ENCODE results near the gene CBLN1.

The CBLN1 gene

DNA sequence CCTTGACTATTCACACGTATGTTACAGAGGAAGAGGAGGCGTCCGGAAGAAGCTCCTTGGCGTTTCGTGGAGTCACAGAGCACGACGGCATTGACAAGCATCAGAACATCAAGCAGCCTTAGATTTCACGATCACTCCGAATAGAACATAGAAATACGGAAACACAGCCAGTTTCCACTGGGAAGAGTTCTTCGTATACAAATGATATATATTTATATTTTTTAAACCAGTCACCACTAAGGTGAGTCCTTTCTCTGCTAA, 3.1 kb downstream of the CBLN1 start:
- Histone ChIP-seq H3K9me3 (ENCODE audit: control insufficient read depth, low read length) (no peaks in the 10 kb centered on the region), H3K4me1 (ENCODE audit: control insufficient read depth, insufficient read depth, low read length) (peaks cover 52% of the 10 kb centered on the region), H3K36me3 (ENCODE audit: control insufficient read depth, insufficient read depth, low read length) (no peaks in the 10 kb centered on the region), H3K27me3 (ENCODE audit: control insufficient read depth, insufficient read depth, low read length, poor library complexity, severe bottlenecking) (peaks cover 94% of the 10 kb centered on the region), H3K27ac (ENCODE audit: insufficient read depth, low read depth, low read length, poor library complexity, severe bottlenecking) (no peak overlapping the region), H3K4me3 (ENCODE audit: insufficient read depth, low read depth, low read length) (no peak overlapping the region)
- WGBS, 2 experiments, result 36 to 41% methylated on average over 10 to 11 of the region's 11 CpGs

DNA sequence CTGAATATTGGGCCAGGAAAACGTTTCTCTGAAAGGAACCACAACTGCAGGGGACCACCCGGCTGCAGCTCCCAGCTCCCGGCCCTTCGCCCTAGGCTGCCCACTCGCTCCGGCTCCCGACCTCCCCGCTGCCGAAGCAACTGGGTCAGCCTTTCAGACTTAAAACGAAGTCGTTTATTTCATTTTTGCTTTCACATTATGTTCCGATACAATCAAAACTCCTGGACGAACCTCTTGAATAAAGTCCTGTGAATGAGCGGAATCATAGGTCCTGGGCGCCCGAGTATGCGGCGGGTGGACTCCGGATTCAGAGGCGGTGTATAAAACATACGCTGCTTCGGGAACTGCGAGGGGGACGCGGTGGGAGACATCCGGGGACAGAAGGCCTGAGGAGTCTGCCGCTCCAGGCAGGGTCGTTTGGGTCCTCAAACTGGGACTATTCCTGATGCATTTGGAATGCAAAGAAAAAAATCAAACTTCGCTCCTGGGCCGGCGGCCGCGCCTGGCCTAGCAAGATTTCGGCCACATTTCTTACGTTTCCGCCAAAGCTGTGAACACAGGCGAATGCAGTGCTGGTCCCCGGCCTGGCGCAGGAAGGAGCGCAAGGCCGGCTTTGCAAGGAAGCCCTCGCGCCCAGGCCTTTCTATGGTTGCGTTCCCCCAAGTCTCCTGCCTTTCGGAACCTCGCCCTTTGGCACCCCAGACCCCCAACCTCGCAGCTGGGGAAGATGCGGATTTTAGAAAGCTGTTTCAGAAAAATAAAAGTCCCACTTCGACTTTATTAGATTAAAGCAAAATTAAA, 3.7 kb downstream of the CBLN1 start:
- WGBS, 2 experiments, result 18 to 20% methylated on average over 49 of the region's 49 CpGs
- H3K27me3 ChIP-seq (ENCODE audit: control insufficient read depth, insufficient read depth, low read length, poor library complexity, severe bottlenecking), result peaks cover 94% of the 10 kb centered on the region
- H3K27ac ChIP-seq (ENCODE audit: insufficient read depth, low read depth, low read length, poor library complexity, severe bottlenecking), result no peak overlapping the region
- no peak overlapping the region for H3K4me3 ChIP-seq (ENCODE audit: insufficient read depth, low read depth, low read length)
- H3K9me3 ChIP-seq (ENCODE audit: control insufficient read depth, low read length), result no peaks in the 10 kb centered on the region
- peaks cover 47% of the 10 kb centered on the region for H3K4me1 ChIP-seq (ENCODE audit: control insufficient read depth, insufficient read depth, low read length)
- no peaks in the 10 kb centered on the region for H3K36me3 ChIP-seq (ENCODE audit: control insufficient read depth, insufficient read depth, low read length)

DNA sequence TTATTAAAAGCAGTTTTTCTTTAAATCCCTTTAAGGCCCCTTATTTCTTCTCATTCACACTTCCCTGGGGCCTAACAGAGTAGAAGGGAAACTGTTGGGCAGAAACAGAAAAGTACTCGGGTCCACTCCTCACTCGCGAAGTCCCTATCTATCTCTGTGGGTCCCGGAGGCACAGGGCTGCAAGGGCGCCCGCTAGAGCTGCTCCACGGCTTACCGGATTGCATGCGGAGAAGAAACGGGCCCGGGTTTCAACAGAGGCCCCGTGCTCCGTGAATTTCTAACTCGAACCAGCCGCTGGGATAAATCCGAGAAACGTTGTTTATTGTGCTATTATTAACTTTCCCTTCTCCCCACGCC, 4.3 kb downstream of the CBLN1 start:
- Histone ChIP-seq H3K27me3 (ENCODE audit: control insufficient read depth, insufficient read depth, low read length, poor library complexity, severe bottlenecking) (peaks cover 94% of the 10 kb centered on the region), H3K9me3 (ENCODE audit: control insufficient read depth, low read length) (no peaks in the 10 kb centered on the region), H3K36me3 (ENCODE audit: control insufficient read depth, insufficient read depth, low read length) (no peaks in the 10 kb centered on the region), H3K4me3 (ENCODE audit: insufficient read depth, low read depth, low read length) (no peak overlapping the region), H3K4me1 (ENCODE audit: control insufficient read depth, insufficient read depth, low read length) (peaks cover 41% of the 10 kb centered on the region), H3K27ac (ENCODE audit: insufficient read depth, low read depth, low read length, poor library complexity, severe bottlenecking) (no peak overlapping the region)
- WGBS, 2 experiments, result 24 to 26% methylated on average over 18 of the region's 18 CpGs

DNA sequence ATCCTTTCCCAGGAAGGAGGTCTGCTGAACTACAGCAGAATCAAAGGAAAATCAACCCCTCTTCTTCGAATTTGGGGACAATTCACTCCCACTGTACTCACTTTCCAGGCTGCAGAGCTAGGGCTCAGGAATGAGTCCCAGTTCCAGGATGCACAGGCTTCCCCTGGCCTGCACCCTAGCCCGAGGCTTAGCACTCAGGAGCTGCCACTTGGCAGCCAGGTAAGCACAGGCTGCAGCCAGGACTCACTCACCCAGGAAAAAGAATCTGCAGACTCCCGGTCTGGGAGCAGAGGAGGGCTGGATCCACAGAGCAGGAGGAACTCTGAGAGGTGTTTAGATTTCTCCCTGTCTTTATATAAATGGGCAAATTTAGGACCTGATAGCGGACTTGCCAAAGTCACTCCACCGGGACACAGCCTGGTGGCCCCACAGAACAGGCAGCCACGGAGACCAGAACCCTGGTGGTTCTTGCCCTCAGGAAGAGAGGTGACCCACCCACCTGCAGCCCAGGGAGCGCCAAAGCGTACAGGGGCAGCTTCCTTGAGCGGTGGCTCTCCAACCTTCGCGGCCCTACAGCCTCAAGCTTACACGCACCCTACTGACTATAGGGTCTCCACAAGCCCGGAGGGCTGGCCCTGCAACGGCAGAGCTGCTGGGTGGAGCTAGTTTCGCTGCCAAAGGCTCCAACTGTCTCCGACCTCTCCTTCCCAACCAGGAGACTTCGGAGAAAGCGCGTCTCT, 4.8 kb downstream of the CBLN1 start:
- Histone ChIP-seq H3K27me3 (ENCODE audit: control insufficient read depth, insufficient read depth, low read length, poor library complexity, severe bottlenecking) (peaks cover 95% of the 10 kb centered on the region), H3K4me1 (ENCODE audit: control insufficient read depth, insufficient read depth, low read length) (peaks cover 40% of the 10 kb centered on the region), H3K27ac (ENCODE audit: insufficient read depth, low read depth, low read length, poor library complexity, severe bottlenecking) (no peak overlapping the region), H3K9me3 (ENCODE audit: control insufficient read depth, low read length) (no peaks in the 10 kb centered on the region), H3K36me3 (ENCODE audit: control insufficient read depth, insufficient read depth, low read length) (no peaks in the 10 kb centered on the region), H3K4me3 (ENCODE audit: insufficient read depth, low read depth, low read length) (no peak overlapping the region)
- 22 to 24% methylated on average over 19 of the region's 19 CpGs for WGBS, 2 experiments

DNA sequence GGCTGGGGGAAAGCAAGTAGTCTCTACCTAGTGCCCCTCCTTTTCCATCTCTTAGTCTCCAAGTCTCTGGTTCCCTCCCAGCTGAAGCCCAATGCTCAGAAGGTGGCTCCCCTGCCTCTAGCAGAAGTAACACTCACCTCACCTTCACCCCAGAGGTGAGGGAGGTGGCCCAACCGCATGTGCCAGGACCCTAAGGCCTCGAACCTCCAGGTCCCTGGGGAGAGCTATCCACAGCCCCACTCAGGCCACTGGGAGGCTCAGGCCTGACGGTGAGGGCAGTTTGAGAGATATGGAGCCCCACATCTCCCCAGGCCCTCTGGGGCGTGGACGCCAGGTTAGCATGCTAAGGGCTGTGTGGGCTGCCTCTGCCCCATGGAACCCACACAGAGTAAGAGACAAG, 5.8 kb downstream of the CBLN1 start:
- Histone ChIP-seq H3K27ac (ENCODE audit: insufficient read depth, low read depth, low read length, poor library complexity, severe bottlenecking) (no peak overlapping the region), H3K36me3 (ENCODE audit: control insufficient read depth, insufficient read depth, low read length) (no peaks in the 10 kb centered on the region), H3K4me1 (ENCODE audit: control insufficient read depth, insufficient read depth, low read length) (peaks cover 38% of the 10 kb centered on the region), H3K4me3 (ENCODE audit: insufficient read depth, low read depth, low read length) (no peak overlapping the region), H3K9me3 (ENCODE audit: control insufficient read depth, low read length) (no peaks in the 10 kb centered on the region), H3K27me3 (ENCODE audit: control insufficient read depth, insufficient read depth, low read length, poor library complexity, severe bottlenecking) (peaks cover 86% of the 10 kb centered on the region)
- 64 to 72% methylated on average over 5 of the region's 5 CpGs for WGBS, 2 experiments

DNA sequence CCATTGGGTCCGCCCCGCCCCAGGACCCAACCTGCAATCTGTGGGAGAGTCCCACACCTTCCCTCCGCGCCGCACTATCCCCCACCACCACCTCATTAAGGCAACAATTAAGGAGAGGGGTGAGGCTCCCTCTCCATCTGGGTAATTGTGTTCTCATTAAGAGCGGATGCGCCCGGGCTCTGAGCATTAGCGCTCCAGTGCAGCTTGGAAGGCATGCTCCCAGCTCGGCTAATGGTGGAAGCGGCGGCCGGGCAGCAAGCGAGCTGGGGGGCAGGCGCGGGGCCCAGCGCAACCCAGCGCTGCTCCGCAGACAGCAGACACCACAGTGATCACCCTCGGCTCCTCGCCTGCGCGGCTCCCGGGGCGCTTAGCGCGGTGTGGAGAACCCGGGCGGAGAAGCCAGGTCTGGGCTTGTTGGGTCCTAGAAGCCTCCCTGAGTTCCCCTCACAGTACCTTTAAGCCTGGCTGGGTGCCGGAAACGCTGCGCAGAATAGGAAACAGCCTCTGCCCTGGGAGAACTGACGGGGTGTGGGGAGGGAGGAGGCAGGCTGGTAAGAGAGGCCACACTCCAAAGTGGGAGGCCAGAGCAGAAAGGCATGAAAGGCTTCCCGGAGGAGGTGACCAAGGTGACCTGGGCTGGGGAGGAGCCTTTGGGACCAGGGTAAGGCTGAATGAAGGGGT, 6.4 kb downstream of the CBLN1 start:
- 2 to 3% methylated on average over 34 of the region's 34 CpGs for WGBS, 2 experiments
- Histone ChIP-seq H3K27me3 (ENCODE audit: control insufficient read depth, insufficient read depth, low read length, poor library complexity, severe bottlenecking) (peaks cover 80% of the 10 kb centered on the region), H3K4me3 (ENCODE audit: insufficient read depth, low read depth, low read length) (peak overlapping the region; percentile 5), H3K9me3 (ENCODE audit: control insufficient read depth, low read length) (no peaks in the 10 kb centered on the region), H3K4me1 (ENCODE audit: control insufficient read depth, insufficient read depth, low read length) (peaks cover 35% of the 10 kb centered on the region), H3K27ac (ENCODE audit: insufficient read depth, low read depth, low read length, poor library complexity, severe bottlenecking) (no peak overlapping the region), H3K36me3 (ENCODE audit: control insufficient read depth, insufficient read depth, low read length) (no peaks in the 10 kb centered on the region)

DNA sequence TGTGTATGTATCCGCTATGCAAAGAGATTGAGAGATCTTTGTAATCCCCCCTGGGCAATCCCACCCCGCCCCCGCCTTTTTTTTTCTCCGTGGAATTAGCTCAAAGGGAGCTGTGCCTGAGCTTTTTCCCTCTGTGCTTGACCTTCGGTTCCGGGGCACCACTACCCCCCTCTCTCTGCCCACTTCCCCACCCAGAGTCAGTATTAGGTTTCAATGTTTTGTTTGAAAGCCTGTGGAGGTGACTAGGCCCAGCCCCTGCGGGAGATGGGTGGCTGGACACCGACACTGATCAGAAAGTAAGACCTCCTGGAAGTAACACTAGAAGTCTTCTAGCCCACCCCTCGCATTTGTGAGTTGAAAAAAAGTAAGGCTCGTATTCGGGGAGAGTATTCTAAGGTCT, 7.0 kb downstream of the CBLN1 start:
- H3K9me3 ChIP-seq (ENCODE audit: control insufficient read depth, low read length), result no peaks in the 10 kb centered on the region
- WGBS, 2 experiments, result 16 to 18% methylated on average over 11 of the region's 11 CpGs
- H3K36me3 ChIP-seq (ENCODE audit: control insufficient read depth, insufficient read depth, low read length), result no peaks in the 10 kb centered on the region
- peaks cover 30% of the 10 kb centered on the region for H3K4me1 ChIP-seq (ENCODE audit: control insufficient read depth, insufficient read depth, low read length)
- peaks cover 77% of the 10 kb centered on the region for H3K27me3 ChIP-seq (ENCODE audit: control insufficient read depth, insufficient read depth, low read length, poor library complexity, severe bottlenecking)
- H3K4me3 ChIP-seq (ENCODE audit: insufficient read depth, low read depth, low read length), result no peak overlapping the region
- no peak overlapping the region for H3K27ac ChIP-seq (ENCODE audit: insufficient read depth, low read depth, low read length, poor library complexity, severe bottlenecking)

DNA sequence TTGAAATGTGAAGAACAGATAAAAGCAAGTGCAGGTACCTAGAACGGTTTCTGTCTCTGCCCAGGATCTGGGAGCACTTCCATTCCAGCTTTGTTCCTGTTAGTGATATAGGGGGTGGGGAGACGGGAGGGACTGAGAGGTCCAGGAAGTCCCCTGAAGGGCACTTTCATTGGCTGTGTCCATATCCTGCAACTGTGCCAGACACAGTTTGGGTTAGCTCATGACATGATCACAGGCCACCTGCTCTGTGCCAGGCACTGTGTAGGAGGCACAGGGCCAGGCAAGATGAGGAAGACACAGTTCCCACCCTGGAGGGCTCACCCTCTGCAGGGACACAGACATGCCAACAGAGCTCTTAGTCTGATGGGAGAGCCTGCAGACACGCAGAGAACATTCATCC, 7.9 kb downstream of the CBLN1 start:
- Histone ChIP-seq H3K36me3 (ENCODE audit: control insufficient read depth, insufficient read depth, low read length) (no peaks in the 10 kb centered on the region), H3K27me3 (ENCODE audit: control insufficient read depth, insufficient read depth, low read length, poor library complexity, severe bottlenecking) (peaks cover 69% of the 10 kb centered on the region), H3K4me1 (ENCODE audit: control insufficient read depth, insufficient read depth, low read length) (peaks cover 23% of the 10 kb centered on the region), H3K9me3 (ENCODE audit: control insufficient read depth, low read length) (no peaks in the 10 kb centered on the region), H3K27ac (ENCODE audit: insufficient read depth, low read depth, low read length, poor library complexity, severe bottlenecking) (no peak overlapping the region), H3K4me3 (ENCODE audit: insufficient read depth, low read depth, low read length) (no peak overlapping the region)
- 72 to 84% methylated on average over 3 of the region's 3 CpGs for WGBS, 2 experiments

DNA sequence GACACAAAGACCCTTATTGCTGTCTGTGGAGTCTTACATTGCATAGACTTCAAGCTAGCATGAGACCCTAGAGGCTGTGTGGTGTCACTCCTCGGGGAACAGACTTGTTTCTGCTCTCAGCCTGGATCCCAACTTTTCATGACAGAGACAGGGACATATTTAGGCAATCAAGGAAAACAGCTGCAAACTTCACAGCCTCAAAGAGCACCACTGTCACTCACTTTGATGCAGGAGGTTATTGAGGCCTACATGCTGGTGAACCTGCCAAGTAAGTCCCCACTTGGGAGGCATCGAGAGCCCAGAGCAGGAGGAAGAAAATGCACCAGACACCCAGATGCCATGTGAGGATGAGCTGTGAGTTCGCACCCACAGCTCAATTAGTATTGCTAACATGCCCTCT, 10.3 kb downstream of the CBLN1 start:
- Histone ChIP-seq H3K4me1 (ENCODE audit: control insufficient read depth, insufficient read depth, low read length) (peaks cover 14% of the 10 kb centered on the region), H3K27me3 (ENCODE audit: control insufficient read depth, insufficient read depth, low read length, poor library complexity, severe bottlenecking) (peaks cover 45% of the 10 kb centered on the region), H3K9me3 (ENCODE audit: control insufficient read depth, low read length) (no peaks in the 10 kb centered on the region), H3K4me3 (ENCODE audit: insufficient read depth, low read depth, low read length) (no peak overlapping the region), H3K27ac (ENCODE audit: insufficient read depth, low read depth, low read length, poor library complexity, severe bottlenecking) (no peak overlapping the region), H3K36me3 (ENCODE audit: control insufficient read depth, insufficient read depth, low read length) (no peaks in the 10 kb centered on the region)
- WGBS, 2 experiments, result 82 to 95% methylated on average over 3 of the region's 3 CpGs

DNA sequence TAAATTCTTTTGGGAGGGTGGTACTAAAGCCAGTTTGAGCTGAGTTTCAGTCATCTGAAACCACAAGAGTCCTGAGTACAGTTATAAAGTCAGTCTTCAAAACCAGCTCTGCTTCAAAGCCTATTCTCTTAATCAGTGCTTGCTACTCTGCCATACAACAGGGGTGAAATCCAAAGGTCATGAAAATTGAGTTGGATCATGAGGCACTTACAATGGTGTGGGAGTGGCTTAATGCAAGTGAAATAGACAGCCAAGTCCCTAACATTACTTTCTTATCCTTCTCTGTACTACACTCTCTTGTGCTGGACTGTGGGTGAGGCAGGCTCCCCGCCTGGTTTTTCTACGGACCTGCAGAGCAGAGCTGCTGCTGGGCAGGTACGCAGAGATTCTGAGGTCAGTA, 12.4 kb downstream of the CBLN1 start:
- no peaks in the 10 kb centered on the region for H3K4me1 ChIP-seq (ENCODE audit: control insufficient read depth, insufficient read depth, low read length)
- H3K36me3 ChIP-seq (ENCODE audit: control insufficient read depth, insufficient read depth, low read length), result no peaks in the 10 kb centered on the region
- no peak overlapping the region for H3K27ac ChIP-seq (ENCODE audit: insufficient read depth, low read depth, low read length, poor library complexity, severe bottlenecking)
- no peaks in the 10 kb centered on the region for H3K9me3 ChIP-seq (ENCODE audit: control insufficient read depth, low read length)
- peaks cover 23% of the 10 kb centered on the region for H3K27me3 ChIP-seq (ENCODE audit: control insufficient read depth, insufficient read depth, low read length, poor library complexity, severe bottlenecking)
- no peak overlapping the region for H3K4me3 ChIP-seq (ENCODE audit: insufficient read depth, low read depth, low read length)
- 85 to 88% methylated on average over 3 of the region's 3 CpGs for WGBS, 2 experiments

Data from ectodermal cell (in vitro differentiated cells).